GM18526 (cell line): ENCODE data around the gene TENT4B.

ENCODE experiments used
- POLR2A ChIP-seq: IDR thresholded peaks from 3 replicates; pipeline ENCODE4 v1.6.1; 2011; ENCODE audit not compliant: insufficient read length; ENCODE audit errors: extremely low read depth

The TENT4B gene

GRCh38 chr16:50173316-50173715, 20.2 kb downstream of the TENT4B start:
- TF ChIP-seq POLR2A, result no peak

GRCh38 chr16:50178491-50178941, 25.4 kb downstream of the TENT4B start:
- no peak for TF ChIP-seq POLR2A

GRCh38 chr16:50182441-50182840, 29.3 kb downstream of the TENT4B start:
- no peak for TF ChIP-seq POLR2A

GRCh38 chr16:50183316-50183715, 30.2 kb downstream of the TENT4B start:
- TF ChIP-seq POLR2A, result no peak

GRCh38 chr16:50185005-50185505, 31.9 kb downstream of the TENT4B start:
- no peak for TF ChIP-seq POLR2A

GRCh38 chr16:50188619-50189136, 35.6 kb downstream of the TENT4B start:
- TF ChIP-seq POLR2A, result no peak

- no peak for TF ChIP-seq POLR2A
Measured at GRCh38 chr16:50190292-50190691, 37.2 kb downstream of the TENT4B start.

GRCh38 chr16:50192386-50193050, 39.4 kb downstream of the TENT4B start:
- no peak for TF ChIP-seq POLR2A

GRCh38 chr16:50193594-50193993, 40.5 kb downstream of the TENT4B start:
- no peak for TF ChIP-seq POLR2A

GRCh38 chr16:50195276-50195675, 42.2 kb downstream of the TENT4B start:
- no peak for TF ChIP-seq POLR2A

GRCh38 chr16:50195756-50196155, 42.6 kb downstream of the TENT4B start:
- no peak for TF ChIP-seq POLR2A

- no peak for TF ChIP-seq POLR2A
Measured at GRCh38 chr16:50197582-50197981, 44.5 kb downstream of the TENT4B start.

- TF ChIP-seq POLR2A, result no peak
Measured at GRCh38 chr16:50198802-50199403, 45.8 kb downstream of the TENT4B start.

- TF ChIP-seq POLR2A, result no peak
Measured at GRCh38 chr16:50201787-50202186, 48.7 kb downstream of the TENT4B start.

- TF ChIP-seq POLR2A, result no peak
Measured at GRCh38 chr16:50202926-50203624, 50.0 kb downstream of the TENT4B start.

GRCh38 chr16:50203681-50204080, 50.6 kb downstream of the TENT4B start:
- no peak for TF ChIP-seq POLR2A

- TF ChIP-seq POLR2A, result no peak
Measured at GRCh38 chr16:50204453-50205108, 51.5 kb downstream of the TENT4B start.
